GM12878 (cell line): ENCODE data around the gene SYT3. TPM values are rescaled to one million over a fixed set of nuclear protein-coding genes. Genes with fewer than 3 reads are reported as not detected.

Experiments used
- ATAC-seq: fragments of 200-7000 bp; cut with Tn5 transposase; 3 replicates; pipeline ENCODE4 v1.9.1; 2020; ENCODE audit warnings: mild to moderate bottlenecking, moderate library complexity
- BruUV-seq: library from RNA; stranded (reverse); fragments of 400-500 nt; replicated peaks from 2 replicates; lab custom pipeline; 2021; lab: Mats Ljungman, UMichigan
- CTCF ChIA-PET: fragments of 300-600 bp; sonication (Branson Sonifier 250); formaldehyde crosslinking; extraction: SDS; loops from one replicate; lab custom pipeline; 2021; ENCODE audit warnings: inconsistent platforms; lab: Yijun Ruan, JAX
- POLR2A ChIA-PET: fragments of 350-600 bp; formaldehyde crosslinking; extraction: SDS; loops from one replicate; lab custom pipeline; 2021; ENCODE audit warnings: inconsistent platforms; lab: Charles Lee
- RAD21 ChIA-PET: fragments of 300-600 bp; sonication (Branson Sonifier 250); formaldehyde crosslinking; loops from one replicate; lab custom pipeline; 2023; ENCODE audit warnings: antibody characterized with exemption; ENCODE audit not compliant: unreplicated experiment; lab: Charles Lee
- SMC1A ChIA-PET: fragments of 300-600 bp; sonication (Branson Sonifier 250); formaldehyde crosslinking; loops from one replicate; lab custom pipeline; 2023; ENCODE audit not compliant: unreplicated experiment, uncharacterized antibody; lab: Charles Lee
- DNase-seq: peaks from one replicate; pipeline ENCODE4 v3.0.0-alpha.2; 2011; ENCODE audit warnings: low read depth, low spot score
- FAIRE-seq: peaks from 3 replicates; lab custom pipeline; 2011; peaks lifted over from hg19 to GRCh38; lab: Jason Lieb, UNC
- H2AFZ ChIP-seq: 2 replicates; pipeline ENCODE4 v1.6.0; 2011; ENCODE audit warnings: low read depth, low read length, control low read depth; ENCODE audit not compliant: control insufficient read depth
- H3K27ac ChIP-seq: 2 replicates; pipeline ENCODE4 v1.5.1; 2011; ENCODE audit warnings: control low read depth; ENCODE audit not compliant: control insufficient read depth, insufficient read depth
- H3K27me3 ChIP-seq, 2 experiments: replicated peaks in 1 of 2; 2 replicates each; pipeline versions ENCODE4 v1.6.0 to v1.6.1; 2011; ENCODE audit warnings: low read length in 1 of 2; ENCODE audit not compliant: control insufficient read depth in 2 of 2, insufficient read depth in 2 of 2
- H3K36me3 ChIP-seq, 2 experiments: 2 replicates each; pipeline ENCODE4 v1.5.1; 2011; ENCODE audit warnings: low read length in 1 of 2; ENCODE audit not compliant: control insufficient read depth in 2 of 2, insufficient read depth in 2 of 2
- H3K4me1 ChIP-seq: 2 replicates; pipeline ENCODE4 v1.6.1; 2011; ENCODE audit warnings: mild to moderate bottlenecking, low read length, moderate library complexity, mixed read lengths; ENCODE audit not compliant: control insufficient read depth, insufficient read depth
- H3K4me2 ChIP-seq: 2 replicates; pipeline ENCODE4 v1.6.0; 2011; ENCODE audit warnings: control low read depth; ENCODE audit not compliant: control insufficient read depth, insufficient read depth
- H3K4me3 ChIP-seq: fragments of 200-600 bp; sonication (generic); 2 replicates; pipeline ENCODE4 v1.5.1; 2016
- H3K79me2 ChIP-seq: 2 replicates; pipeline ENCODE4 v1.6.0; 2011; ENCODE audit warnings: low read length; ENCODE audit not compliant: control insufficient read depth, insufficient read depth
- H3K9ac ChIP-seq: 2 replicates; pipeline ENCODE4 v1.8.0; 2011; ENCODE audit warnings: low read length, control low read depth, mixed read lengths; ENCODE audit not compliant: control insufficient read depth, insufficient read depth
- H3K9me3 ChIP-seq: replicated peaks from 3 replicates; pipeline ENCODE4 v1.5.1; 2011; ENCODE audit warnings: mild to moderate bottlenecking, low read length; ENCODE audit not compliant: control insufficient read depth, insufficient read depth
- H4K20me1 ChIP-seq: 2 replicates; pipeline ENCODE4 v1.6.0; 2011; ENCODE audit not compliant: control insufficient read depth, insufficient read depth
- ATF3 ChIP-seq: IDR thresholded peaks from 2 replicates; pipeline ENCODE4 v1.6.1; 2011; ENCODE audit warnings: low read depth, mild to moderate bottlenecking, low read length, moderate library complexity, borderline replicate concordance; ENCODE audit errors: extremely low read depth
- BCL3 ChIP-seq: IDR thresholded peaks from 2 replicates; pipeline ENCODE4 v1.6.1; 2011; ENCODE audit warnings: borderline replicate concordance, low read depth, mild to moderate bottlenecking, moderate library complexity, low read length; ENCODE audit not compliant: insufficient read depth, poor library complexity, severe bottlenecking
- FOS ChIP-seq: IDR thresholded peaks from 3 replicates; pipeline ENCODE4 v1.6.1; 2011; ENCODE audit warnings: borderline replicate concordance; ENCODE audit not compliant: insufficient read length; ENCODE audit errors: extremely low read depth
- GABPA ChIP-seq: IDR thresholded peaks from 2 replicates; pipeline ENCODE4 v1.6.1; 2014; ENCODE audit warnings: antibody characterized with exemption, low read depth, mild to moderate bottlenecking, inconsistent platforms
- MEF2A ChIP-seq: IDR thresholded peaks from 2 replicates; pipeline ENCODE4 v1.6.1; 2011; ENCODE audit warnings: low read depth, mild to moderate bottlenecking, low read length, moderate library complexity; ENCODE audit not compliant: insufficient read depth
- NFYB ChIP-seq: IDR thresholded peaks from 2 replicates; pipeline ENCODE4 v1.6.1; 2011; ENCODE audit warnings: low read depth, mild to moderate bottlenecking, low read length, improper control_type of control experiment, moderate library complexity; ENCODE audit not compliant: insufficient read depth
- POLR2AphosphoS5 ChIP-seq: IDR thresholded peaks from 2 replicates; pipeline ENCODE4 v1.6.1; 2011; ENCODE audit warnings: mild to moderate bottlenecking, low read length, inconsistent platforms
- RB1 ChIP-seq: fragments of 450-650 bp; formaldehyde crosslinking; IDR thresholded peaks from 2 replicates; pipeline ENCODE4 v1.6.1; 2017; ENCODE audit warnings: mild to moderate bottlenecking, borderline replicate concordance
- RCOR1 ChIP-seq: conservative IDR thresholded peaks from 2 replicates; pipeline ENCODE4 v1.6.1; 2012; ENCODE audit warnings: low read depth, low read length, improper control_type of control experiment
- SMARCA5 ChIP-seq: fragments of 450-650 bp; IDR thresholded peaks from 2 replicates; pipeline ENCODE4 v1.6.1; 2017; ENCODE audit warnings: mild to moderate bottlenecking
- TCF12 ChIP-seq: IDR thresholded peaks from 2 replicates; pipeline ENCODE4 v1.6.1; 2011; ENCODE audit warnings: low read depth, mild to moderate bottlenecking, low read length
- ZBED1 ChIP-seq: IDR thresholded peaks from 2 replicates; pipeline ENCODE4 v1.6.1; 2016; ENCODE audit warnings: borderline replicate concordance
- ZNF622 ChIP-seq: fragments of 450-650 bp; IDR thresholded peaks from 2 replicates; pipeline ENCODE4 v1.6.1; 2017; ENCODE audit warnings: mild to moderate bottlenecking, inconsistent platforms
- ZNF687 ChIP-seq: fragments of 450-650 bp; IDR thresholded peaks from 2 replicates; pipeline ENCODE4 v1.6.1; 2017; ENCODE audit warnings: mild to moderate bottlenecking, moderate library complexity
- WGBS: methylation state at CpG from one replicate; pipeline ENCODE4 v1.1.6; 2016; ENCODE audit warnings: low lambda C conversion rate; ENCODE audit not compliant: insufficient replicate concordance, insufficient coverage; ENCODE audit errors: missing lambda C conversion rate; 5-methylcytosine and 5-hydroxymethylcytosine counted together
- in situ Hi-C: fragments of 300-500 bp; cut with MboI; formaldehyde crosslinking; loops from 9 replicates; pipeline ENCODE4 v1.14.3; 2018; ENCODE audit warnings: mixed read lengths
- intact Hi-C: fragments of 100-400 bp; cut with micrococcal nuclease; formaldehyde crosslinking; loops from one replicate; pipeline ENCODE4 v1.14.2; 2022; ENCODE audit not compliant: unreplicated experiment
- polyA plus RNA-seq, 11 experiments: library from polyadenylated mRNA; depleted of rRNA in 4 of 11; unstranded in 6 of 11; stranded (reverse) in 5 of 11; fragments of >200 nt; fragmentation: Nextera tagmentation in 4 of 11; fragmentation: Illumina TruSeq in 1 of 11; extraction: Ambion mirVana in 4 of 11; extraction: Trizol in 1 of 11; gene quantifications; 1 replicate in 1 of 11; 2 replicates in 10 of 11; pipeline versions ENCODE4 v1.2.1 to v1.2.3, GENCODE V29; 2011 to 2016; ENCODE audit warnings: inconsistent platforms in 2 of 11, missing spikeins in 2 of 11, low read depth in 1 of 11
- total RNA-seq, 4 experiments: library from RNA; depleted of rRNA in 3 of 4; stranded (reverse); fragments of >200 nt in 3 of 4; fragmentation: Illumina TruSeq in 1 of 4; extraction: Trizol in 1 of 4; gene quantifications; 2 replicates each; pipeline versions ENCODE4 v1.2.1 to v1.2.3, GENCODE V29; 2013 to 2021

Gene SYT3
- total and polyA plus RNA-seq, 10 of the 15 experiments (the other 5 are each of a cell fraction or from before 2014, with no cell fraction given), result 0.05 to 0.18 TPM; not detected in 8

- H4K20me1 ChIP-seq, result no peaks in the 10 kb centered on the region
- no peak overlapping the region for H3K9ac ChIP-seq
- H3K9me3 ChIP-seq, result no peaks in the 10 kb centered on the region; the same call in 1 of the 3 replicates
- intact Hi-C loops, result no loop called here
- RAD21 ChIA-PET, result no interaction called here
- SMC1A ChIA-PET, result no interaction called here
- H3K27ac ChIP-seq, result no peak overlapping the region
- no peak overlapping the region for H2AFZ ChIP-seq
- no peaks in the 10 kb centered on the region for H3K4me1 ChIP-seq
- no TSS peak for BruUV-seq
- no peak overlapping the region for H3K4me3 ChIP-seq
- in situ Hi-C loops, result no loop called here
- no peaks in the 10 kb centered on the region for H3K36me3 ChIP-seq
- no peak for FAIRE-seq
- CTCF ChIA-PET, result interaction anchor here (0.9 to 1.2 kb wide), 2 partner anchors 242 to 314 kb away, joined by 3 to 4 read pairs; no protein-coding TSS in a partner anchor
- no peak overlapping the region for H3K4me2 ChIP-seq
- DNase-seq, result no peak
- H3K79me2 ChIP-seq, result no peaks in the 10 kb centered on the region
- H3K27me3 ChIP-seq, result no peaks in the 10 kb centered on the region
- POLR2A ChIA-PET, result no interaction called here
- 70% methylated on average over 20 of the region's 20 CpGs for WGBS
- ATAC-seq, result no peak
- no peak for TF ChIP-seq ZNF622
- no peak for TF ChIP-seq NFYB
- TF ChIP-seq RB1, result no peak
- TF ChIP-seq GABPA, result no peak
- no peak for TF ChIP-seq MEF2A
- no peak for TF ChIP-seq ZBED1
- TF ChIP-seq RCOR1, result no peak
- no peak for TF ChIP-seq TCF12
- no peak for TF ChIP-seq ZNF687
- no peak for TF ChIP-seq POLR2AphosphoS5
- no peak for TF ChIP-seq SMARCA5
- TF ChIP-seq BCL3, result no peak
- TF ChIP-seq ATF3, result no peak
- TF ChIP-seq FOS, result no peak
Measured at GRCh38 chr19:50607388-50607787, 32.3 kb downstream of the SYT3 start.
